Stimulated activated CD4-positive, alpha-beta T cell treated with anti-CD3 and anti-CD28 coated beads, Interleukin-1b, Interleukin-23, amount 100 ng/mL, for 1 hour (primary cell): ENCODE measurements around the gene VIPAS39.
A peak's percentile ranks its signal among the peaks of the same experiment; 100 is the strongest.

ENCODE experiments used
- DNase-seq, 2 donors: peaks; one replicate each; pipeline ENCODE4 v3.0.0-alpha.2; 2020; ENCODE audit warnings: low read depth in 2 of 2

VIPAS39 gene

DNA sequence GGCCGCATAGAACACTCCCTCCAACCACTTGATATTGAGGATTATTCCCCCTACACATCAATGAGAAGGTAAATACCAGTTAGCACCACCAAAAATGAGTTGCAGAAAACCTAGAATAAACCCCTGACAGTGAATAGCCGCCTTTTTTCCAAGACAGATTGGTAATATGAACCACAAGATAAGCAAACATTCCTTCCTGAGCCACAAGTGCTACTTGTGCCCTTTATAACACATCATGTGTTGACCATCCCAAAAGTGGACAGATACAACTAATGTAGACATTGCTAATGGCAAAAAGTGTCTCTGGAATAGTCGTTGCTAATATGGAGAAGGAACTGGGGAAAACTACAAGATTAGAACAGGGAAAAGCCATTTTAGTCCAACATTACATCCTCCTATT lies 51.3 kb downstream of the VIPAS39 start:
- DNase-seq: no peak

DNA sequence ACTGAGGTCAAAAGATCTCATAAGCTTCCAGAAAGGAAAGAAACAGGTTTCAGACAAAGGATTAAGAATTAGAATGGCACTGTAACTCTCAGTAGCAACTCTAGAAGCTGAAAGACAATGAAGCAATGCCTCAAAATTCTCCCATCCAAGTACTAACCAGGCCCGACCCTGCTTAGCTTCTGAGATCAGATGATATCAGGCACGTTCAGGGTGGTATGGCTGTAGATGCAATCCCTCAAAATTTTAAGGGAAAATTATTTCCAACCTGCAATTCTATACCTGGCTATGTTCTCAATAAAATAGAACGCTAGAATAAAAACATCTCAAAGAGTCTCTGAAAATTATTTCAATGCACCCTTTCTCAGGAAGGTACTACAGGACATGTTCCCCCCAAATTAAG lies 53.6 kb downstream of the VIPAS39 start:
- no peak for DNase-seq

DNA sequence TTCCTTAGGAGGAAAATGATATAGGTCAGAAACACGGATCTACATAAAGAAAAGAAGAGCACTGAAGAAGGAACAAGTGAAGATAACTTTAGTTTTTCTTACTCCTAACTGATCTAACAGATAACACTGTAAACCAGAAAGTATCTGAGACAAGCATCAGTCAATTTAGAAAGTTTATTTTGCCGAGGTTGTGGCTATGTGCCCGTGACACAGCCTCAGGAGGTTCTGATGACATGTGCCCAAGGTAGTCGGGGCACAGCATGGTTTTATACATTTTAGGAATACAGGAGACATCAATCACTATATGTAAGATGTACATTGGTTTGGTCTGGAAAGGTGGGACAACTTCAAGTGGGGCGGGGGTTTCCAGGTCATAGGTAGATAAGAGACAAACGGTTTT lies 57.2 kb downstream of the VIPAS39 start:
- DNase-seq: no peak

DNA sequence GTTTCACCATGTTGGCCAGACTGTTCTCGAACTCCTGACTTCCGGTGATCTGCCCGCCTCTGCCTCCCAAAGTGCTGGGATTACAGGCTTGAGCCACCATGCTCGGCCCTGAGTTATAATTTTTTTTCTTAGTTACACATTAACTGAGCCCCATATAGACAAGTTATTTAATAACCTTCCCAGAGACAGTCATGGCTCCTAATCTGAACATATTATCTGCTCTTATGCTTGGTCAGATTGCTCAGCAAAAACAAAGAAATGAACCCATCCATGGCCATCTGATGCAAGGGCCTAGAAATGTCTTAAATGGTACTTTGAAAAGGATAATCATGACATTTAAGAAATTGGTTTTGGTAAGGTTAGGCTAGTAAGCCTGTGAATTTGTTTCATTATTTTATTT lies 67.2 kb downstream of the VIPAS39 start:
- DNase-seq: no peak

DNA sequence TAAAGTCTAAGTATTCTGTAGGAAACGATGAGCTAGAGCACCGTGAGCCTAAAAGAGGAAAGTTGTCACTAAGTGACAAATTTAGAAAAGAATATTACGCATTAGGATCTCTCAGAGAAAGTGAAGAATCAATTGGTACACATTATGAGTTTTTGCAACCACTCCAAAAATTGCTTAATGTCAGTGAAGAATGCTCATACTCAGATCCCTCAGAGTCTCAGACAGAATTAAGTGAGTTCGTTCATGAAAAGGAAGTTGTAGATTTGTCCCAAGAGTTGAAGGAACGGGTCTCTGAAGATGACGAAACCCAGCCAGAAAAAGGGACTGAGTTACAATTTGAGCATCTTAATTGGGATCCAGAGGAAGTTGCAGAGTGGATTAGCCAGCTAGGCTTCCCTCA lies 78.7 kb downstream of the VIPAS39 start:
- DNase-seq: no peak

DNA sequence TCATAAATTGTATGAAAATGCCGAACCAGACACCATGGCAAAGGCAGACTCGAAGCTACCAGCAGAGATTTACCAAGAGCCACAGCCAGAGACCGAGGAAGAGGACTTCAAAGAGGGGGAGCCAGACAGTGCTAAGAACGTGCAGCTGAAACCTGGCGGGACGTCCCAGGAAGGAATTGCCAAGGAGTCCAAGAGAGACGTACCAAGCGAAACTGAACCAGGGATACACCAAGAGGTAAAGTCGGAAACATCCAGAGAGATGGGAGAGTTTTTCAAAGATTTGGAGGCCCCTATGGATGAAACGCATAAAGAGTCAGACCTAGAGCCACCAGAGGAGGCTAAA lies 79.9 kb downstream of the VIPAS39 start:
- no peak for DNase-seq

DNA sequence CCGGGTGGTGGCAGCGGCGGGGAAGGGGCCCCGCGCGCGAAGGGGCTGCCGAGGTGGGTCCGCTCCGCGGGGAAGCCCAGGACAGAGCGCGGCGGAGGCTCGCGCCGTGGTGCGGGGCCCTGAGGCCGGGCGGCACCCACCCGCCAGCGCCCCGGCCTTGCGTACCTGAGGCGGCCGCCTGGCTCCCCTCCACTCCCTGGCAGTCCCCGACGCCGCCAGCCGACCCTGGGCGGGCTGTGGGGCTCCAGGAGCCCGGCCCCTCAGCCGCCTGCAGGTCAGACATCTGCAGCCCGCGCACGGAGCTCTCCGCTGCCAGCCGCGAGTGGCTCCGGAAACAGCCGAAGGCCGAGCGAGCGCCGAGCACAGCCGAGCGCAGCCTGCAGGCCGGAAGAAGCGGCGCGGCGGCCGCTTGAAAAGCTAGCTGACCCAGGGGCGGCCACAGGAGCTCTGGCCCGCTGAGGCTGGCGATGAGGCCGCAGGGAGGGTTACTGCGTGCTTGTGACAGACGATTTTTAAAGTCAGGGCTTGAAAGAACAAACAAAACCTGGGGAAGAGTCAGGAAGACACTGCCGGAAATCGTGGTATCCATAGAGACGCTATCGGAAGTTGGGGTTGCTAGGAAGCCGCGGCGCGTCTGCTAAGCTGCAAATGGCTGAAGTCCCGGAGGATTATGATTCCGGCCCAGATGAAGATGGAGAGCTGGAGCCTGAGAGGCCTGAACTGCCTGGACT lies 80.5 kb downstream of the VIPAS39 start, which contains the start of the genes SAMD15 and TMED8:
TSS of gene SAMD15 (plus strand) at position 609 of the 731 bp plus-strand sequence. CDS start at position 649, 40 bp downstream.
TSS of gene TMED8 (minus strand) at position 324 of the 731 bp plus-strand sequence. CDS start at position 283, 41 bp downstream.
- DNase-seq: peak; percentile 50 to 63
